ENCODE measurements around the gene ZNF333. TPM values are rescaled to one million over a fixed set of nuclear protein-coding genes. Genes with fewer than 3 reads are reported as not detected.
A peak's percentile ranks its signal among the peaks of the same experiment; 100 is the strongest.

ZNF333 gene
- 10 to 100 TPM in 1 of 6 experiments, 1 to 10 TPM in 5; 7.9 to 10.0 (median 9.1) TPM for total RNA-seq (2021; fragmentation: NEBNext Ultra II Directional; extraction: Animal tissue kit (Norgen Biotek cat#: 25700))
- long read RNA-seq, full-length matches to known transcripts = 4 of 8 reads
- long read RNA-seq, partial matches to known transcripts = 3 of 8 reads
- long read RNA-seq, other reads (novel, unspliced or antisense) = 1 of 8 reads

DNA sequence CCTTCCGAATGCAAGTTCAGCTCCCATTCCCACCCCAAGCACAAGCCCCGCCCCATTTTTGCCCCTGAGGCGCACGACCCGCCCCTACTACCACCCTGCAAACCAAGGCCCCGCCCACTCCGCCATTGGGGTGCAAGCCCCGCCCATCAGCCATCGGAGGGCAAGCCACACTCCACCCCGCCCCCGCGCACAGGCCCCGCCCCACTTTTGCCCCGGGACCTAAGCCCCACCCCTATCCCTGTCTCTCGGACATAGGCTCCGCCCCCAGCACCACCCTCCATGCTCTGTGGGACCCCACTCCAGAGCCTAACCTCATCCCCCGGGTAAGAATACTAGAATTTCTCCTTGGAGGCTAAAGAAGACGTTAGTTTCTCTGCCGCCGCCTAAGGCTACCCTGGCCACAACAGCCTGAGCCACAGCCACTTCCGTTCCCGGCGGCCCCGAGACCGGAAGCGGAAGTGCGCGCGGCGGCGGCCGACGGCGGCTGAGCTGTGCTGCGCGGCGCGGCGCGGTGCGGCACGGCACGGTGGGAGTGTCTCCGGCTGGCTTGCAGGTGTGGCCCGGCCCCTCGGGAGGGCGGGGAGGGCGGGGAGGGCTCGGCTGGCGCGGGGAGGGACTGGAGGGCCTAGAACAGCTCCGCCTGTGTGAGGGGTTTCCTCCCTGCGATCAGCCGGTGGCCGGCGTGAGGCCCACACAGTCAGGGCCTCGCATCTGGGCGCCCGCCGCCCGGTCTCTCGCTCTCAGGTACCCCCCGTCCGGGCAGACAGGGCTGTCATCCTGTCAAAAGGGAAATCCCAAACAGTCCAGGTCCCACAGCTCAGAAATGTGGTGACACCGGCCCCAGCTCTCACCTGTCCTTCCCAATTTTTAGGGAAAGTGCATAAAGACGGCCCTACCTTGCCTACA lies at the start of gene ZNF333:
TSS of gene ZNF333 (plus strand) at position 451 of the 906 bp plus-strand sequence. CDS start 3,444 bp downstream, outside the sequence.
- Mint-ChIP-seq H3K9me3 (no peaks in the 10 kb centered on the region), H3K36me3 (ENCODE audit: low read depth) (no peaks in the 10 kb centered on the region), H3K4me3 (peak within 1 kb of the TSS; percentile 96), H3K27ac (peak within 1 kb of the TSS; percentile 99), H3K4me1 (ENCODE audit: low read depth) (peaks cover 6% of the 10 kb centered on the region), H3K27me3 (ENCODE audit: insufficient read depth) (peaks cover 3% of the 10 kb centered on the region)
- TF ChIP-seq, protein P1, sequence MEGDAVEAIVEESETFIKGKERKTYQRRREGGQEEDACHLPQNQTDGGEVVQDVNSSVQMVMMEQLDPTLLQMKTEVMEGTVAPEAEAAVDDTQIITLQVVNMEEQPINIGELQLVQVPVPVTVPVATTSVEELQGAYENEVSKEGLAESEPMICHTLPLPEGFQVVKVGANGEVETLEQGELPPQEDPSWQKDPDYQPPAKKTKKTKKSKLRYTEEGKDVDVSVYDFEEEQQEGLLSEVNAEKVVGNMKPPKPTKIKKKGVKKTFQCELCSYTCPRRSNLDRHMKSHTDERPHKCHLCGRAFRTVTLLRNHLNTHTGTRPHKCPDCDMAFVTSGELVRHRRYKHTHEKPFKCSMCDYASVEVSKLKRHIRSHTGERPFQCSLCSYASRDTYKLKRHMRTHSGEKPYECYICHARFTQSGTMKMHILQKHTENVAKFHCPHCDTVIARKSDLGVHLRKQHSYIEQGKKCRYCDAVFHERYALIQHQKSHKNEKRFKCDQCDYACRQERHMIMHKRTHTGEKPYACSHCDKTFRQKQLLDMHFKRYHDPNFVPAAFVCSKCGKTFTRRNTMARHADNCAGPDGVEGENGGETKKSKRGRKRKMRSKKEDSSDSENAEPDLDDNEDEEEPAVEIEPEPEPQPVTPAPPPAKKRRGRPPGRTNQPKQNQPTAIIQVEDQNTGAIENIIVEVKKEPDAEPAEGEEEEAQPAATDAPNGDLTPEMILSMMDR (IDR thresholded peaks at IDR 0.05) = no peak
- peak; percentile 71 for DNase-seq

DNA sequence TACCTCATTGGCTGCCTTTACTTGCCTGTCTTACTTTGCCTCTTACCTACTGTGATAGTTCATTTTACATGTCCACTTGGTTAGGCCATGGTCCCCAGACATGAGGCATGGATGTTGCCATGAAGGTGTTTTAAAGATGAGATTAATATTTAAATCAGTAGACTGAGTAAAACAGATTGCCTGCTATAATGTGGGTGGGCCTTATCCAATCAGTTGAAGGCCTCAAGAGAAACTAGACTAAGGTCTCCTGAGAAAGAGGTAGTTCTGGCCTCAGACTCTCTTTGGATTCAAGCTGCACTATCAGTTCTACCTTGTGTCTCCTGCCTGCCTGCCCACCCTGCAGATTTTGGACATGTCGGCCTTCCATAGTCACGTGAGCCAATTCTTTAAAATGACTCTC lies 41.3 kb upstream of the ZNF333 start:
- Mint-ChIP-seq H3K27me3 (ENCODE audit: insufficient read depth) (peaks cover 15% of the 10 kb centered on the region), H3K9me3 (no peaks in the 10 kb centered on the region), H3K4me3 (no peak overlapping the region), H3K36me3 (ENCODE audit: low read depth) (no peaks in the 10 kb centered on the region), H3K27ac (no peak overlapping the region), H3K4me1 (ENCODE audit: low read depth) (no peaks in the 10 kb centered on the region)
- no peak for DNase-seq
- TF ChIP-seq, protein P1 (IDR thresholded peaks at IDR 0.05) = no peak

DNA sequence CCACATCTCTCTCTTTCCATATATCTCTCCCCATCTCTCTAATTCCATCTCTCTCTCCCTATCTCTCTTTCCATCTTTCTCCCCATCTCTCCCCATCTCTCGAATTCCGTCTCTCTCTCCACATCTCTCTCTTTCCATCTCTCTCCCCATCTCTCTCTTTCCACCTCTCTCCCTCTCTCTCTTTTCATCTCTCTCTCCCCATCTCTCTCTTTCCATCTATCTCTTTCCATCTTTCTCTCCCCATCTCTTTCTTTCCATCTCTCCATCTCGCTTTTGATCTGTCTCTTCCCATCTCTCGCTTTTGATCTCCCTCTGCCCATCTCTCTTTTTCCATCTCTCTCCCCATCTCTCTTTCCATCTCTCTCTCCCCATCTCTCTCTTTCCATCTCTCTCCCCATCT lies 40.8 kb upstream of the ZNF333 start:
- DNase-seq = no peak
- TF ChIP-seq, protein P1 (IDR thresholded peaks at IDR 0.05) = no peak
- Mint-ChIP-seq H3K4me1 (ENCODE audit: low read depth) (no peaks in the 10 kb centered on the region), H3K27me3 (ENCODE audit: insufficient read depth) (peaks cover 17% of the 10 kb centered on the region), H3K9me3 (no peaks in the 10 kb centered on the region), H3K36me3 (ENCODE audit: low read depth) (no peaks in the 10 kb centered on the region), H3K27ac (no peak overlapping the region), H3K4me3 (no peak overlapping the region)

DNA sequence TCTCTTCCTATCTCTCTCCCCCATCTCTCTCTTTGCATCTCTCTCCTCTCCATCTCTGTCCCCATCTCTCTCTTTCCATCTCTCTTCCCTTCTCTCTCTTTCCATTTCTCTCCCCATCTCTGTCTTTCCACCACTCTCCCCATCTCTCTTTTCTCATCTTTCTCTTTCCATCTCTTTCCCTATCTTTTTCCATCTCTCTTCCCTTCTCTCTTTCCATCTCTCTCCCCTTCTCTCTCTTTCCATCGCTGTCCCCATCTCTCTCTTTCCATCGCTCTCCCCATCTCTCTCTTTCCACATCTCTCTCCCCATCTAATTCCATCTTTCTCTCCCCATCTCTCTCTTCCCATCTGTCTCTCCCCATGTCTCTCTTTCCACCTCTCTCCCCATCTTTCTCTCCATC lies 39.7 kb upstream of the ZNF333 start:
- H3K27ac Mint-ChIP-seq = no peak overlapping the region
- H3K4me1 Mint-ChIP-seq (ENCODE audit: low read depth) = no peaks in the 10 kb centered on the region
- H3K27me3 Mint-ChIP-seq (ENCODE audit: insufficient read depth) = peaks cover 22% of the 10 kb centered on the region
- DNase-seq = no peak
- H3K9me3 Mint-ChIP-seq = no peaks in the 10 kb centered on the region
- no peak overlapping the region for H3K4me3 Mint-ChIP-seq
- TF ChIP-seq, protein P1 (IDR thresholded peaks at IDR 0.05) = no peak
- H3K36me3 Mint-ChIP-seq (ENCODE audit: low read depth) = no peaks in the 10 kb centered on the region

DNA sequence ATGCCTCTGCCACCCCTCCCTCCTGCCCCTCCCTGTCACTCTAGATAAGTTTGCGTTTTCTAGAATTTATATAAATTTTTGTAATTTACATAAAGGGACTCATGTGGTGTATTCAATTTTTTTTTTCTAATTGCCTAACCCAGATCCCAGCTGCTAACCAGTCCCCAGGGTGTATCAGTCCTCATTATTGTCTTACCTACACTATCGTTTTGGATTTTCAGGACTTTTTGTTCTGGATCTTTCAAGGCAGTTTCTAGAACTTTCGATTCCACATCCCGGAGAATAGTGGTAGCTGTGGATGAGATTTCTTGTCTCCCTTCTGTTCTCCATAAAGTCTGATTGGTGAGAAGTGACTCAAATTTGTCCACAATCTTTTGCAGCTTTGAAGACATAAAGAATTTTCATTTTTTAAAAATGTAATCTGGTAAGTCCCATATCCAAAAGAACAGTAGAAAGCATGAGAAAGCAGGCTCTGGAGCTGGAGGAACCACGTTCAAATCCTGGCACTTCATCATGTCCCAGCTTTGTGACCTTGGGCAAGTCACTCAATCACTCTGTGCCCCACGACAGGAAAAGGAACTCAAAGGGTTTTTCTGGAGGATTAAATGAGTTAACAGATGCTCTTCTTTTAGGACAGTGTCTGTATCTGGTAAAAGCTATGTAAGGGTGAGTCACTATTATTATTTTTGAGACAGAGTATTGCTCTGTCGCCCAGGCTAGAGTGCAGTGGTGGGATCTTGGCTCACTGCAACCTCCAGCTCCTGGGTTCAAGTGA lies 34.9 kb upstream of the ZNF333 start:
- Mint-ChIP-seq H3K36me3 (ENCODE audit: low read depth) (no peaks in the 10 kb centered on the region), H3K27ac (no peak overlapping the region), H3K27me3 (ENCODE audit: insufficient read depth) (peaks cover 10% of the 10 kb centered on the region), H3K4me3 (no peak overlapping the region), H3K9me3 (no peaks in the 10 kb centered on the region), H3K4me1 (ENCODE audit: low read depth) (no peaks in the 10 kb centered on the region)
- no peak for DNase-seq
- TF ChIP-seq, protein P1 (IDR thresholded peaks at IDR 0.05) = no peak
